Activated naive CD8-positive, alpha-beta T cell treated with anti-CD3 and anti-CD28 coated beads, Interleukin-2, amount 10 ng/mL, durations not matched to agents 7 days and 5 days (primary cell): ENCODE results near the gene UBE3C. TPM values are rescaled to one million over a fixed set of nuclear protein-coding genes. Genes with fewer than 3 reads are reported as not detected.
"Not testable (repeated sequence)": the region's sequence is repeated elsewhere in the genome, so short reads cannot be mapped to it uniquely, and the experiment has no call there.

ENCODE experiments used
- ATAC-seq: fragments of 150-1000 bp; cut with Tn5 transposase; one replicate; pipeline ENCODE4 v1.10.0; 2021; ENCODE audit warnings: low read depth, moderate library complexity
- POLR2A ChIA-PET: fragments of 350-600 bp; sonication (Branson Sonifier 250); formaldehyde crosslinking; loops from one replicate; lab custom pipeline; 2021; ENCODE audit warnings: antibody characterized with exemption; lab: Charles Lee
- DNase-seq: peaks from one replicate; pipeline ENCODE4 v3.0.0; 2021
- H3K27ac Mint-ChIP-seq: one replicate; pipeline ENCODE4 v1.8.0; 2022; ENCODE audit warnings: mild to moderate bottlenecking, mixed read lengths
- H3K27me3 Mint-ChIP-seq: one replicate; pipeline ENCODE4 v1.8.0; 2022; ENCODE audit warnings: mild to moderate bottlenecking, moderate library complexity, mixed read lengths
- H3K36me3 Mint-ChIP-seq: one replicate; pipeline ENCODE4 v1.8.0; 2021; ENCODE audit warnings: mild to moderate bottlenecking, mixed read lengths
- H3K4me1 Mint-ChIP-seq: one replicate; pipeline ENCODE4 v1.8.0; 2021; ENCODE audit warnings: mixed read lengths
- H3K4me3 Mint-ChIP-seq: one replicate; pipeline ENCODE4 v1.8.0; 2022; ENCODE audit warnings: mild to moderate bottlenecking, moderate library complexity, mixed read lengths
- H3K9me3 Mint-ChIP-seq: one replicate; pipeline ENCODE4 v1.8.0; 2021; ENCODE audit warnings: mixed read lengths
- total RNA-seq, 2 experiments: library from RNA; stranded (reverse); gene quantifications; one replicate each; pipeline ENCODE4 v1.2.3, GENCODE V29; 2021

UBE3C gene
- 10 to 100 TPM; 51.7 to 52.1 TPM for total RNA-seq

- H3K27me3 Mint-ChIP-seq = peaks cover 5% of the 10 kb centered on the region
- POLR2A ChIA-PET = interaction anchor here (1.6 to 1.7 kb wide), 2 partner anchors 13 to 245 kb away, joined by 4 to 10 read pairs; no protein-coding TSS in a partner anchor
- H3K4me3 Mint-ChIP-seq = peak within 1 kb of the TSS; percentile 88
Observed at GRCh38 chr7:157138424-157139110, at the start of gene UBE3C. Gene UBE3C, plus strand, starts transcription at chr7:157138926. Its CDS starts 347 bp downstream, at chr7:157139273.

GRCh38 chr7:157089100-157089610 is 49.6 kb upstream of the UBE3C start:
- POLR2A ChIA-PET = no interaction called here
- DNase-seq (no peak), ATAC-seq (no peak)
- no peak overlapping the region for H3K27ac Mint-ChIP-seq
- no peaks in the 10 kb centered on the region for H3K36me3 Mint-ChIP-seq
- peaks cover 7% of the 10 kb centered on the region for H3K27me3 Mint-ChIP-seq
- peaks cover 9% of the 10 kb centered on the region for H3K9me3 Mint-ChIP-seq
- no peaks in the 10 kb centered on the region for H3K4me1 Mint-ChIP-seq
- no peak overlapping the region for H3K4me3 Mint-ChIP-seq

More at GRCh38 chr7:157138424-157139110, at the start of gene UBE3C:
- Mint-ChIP-seq H3K9me3 (no peaks in the 10 kb centered on the region), H3K4me1 (peaks cover 28% of the 10 kb centered on the region), H3K36me3 (peaks cover 19% of the 10 kb centered on the region), H3K27ac (peak within 1 kb of the TSS; percentile 97)
- peak; percentile 97 for DNase-seq
- peak; percentile 80 for ATAC-seq

GRCh38 chr7:157090485-157091165 is 48.1 kb upstream of the UBE3C start:
- H3K4me3 Mint-ChIP-seq = no peak overlapping the region
- H3K27ac Mint-ChIP-seq = no peak overlapping the region
- POLR2A ChIA-PET = no interaction called here
- peaks cover 5% of the 10 kb centered on the region for H3K9me3 Mint-ChIP-seq
- peaks cover 7% of the 10 kb centered on the region for H3K27me3 Mint-ChIP-seq
- no peaks in the 10 kb centered on the region for H3K36me3 Mint-ChIP-seq
- DNase-seq (no peak), ATAC-seq (no peak)
- no peaks in the 10 kb centered on the region for H3K4me1 Mint-ChIP-seq

- H3K9me3 Mint-ChIP-seq = peaks cover 4% of the 10 kb centered on the region
- H3K36me3 Mint-ChIP-seq = no peaks in the 10 kb centered on the region
- no peak for ATAC-seq
- no peak overlapping the region for H3K27ac Mint-ChIP-seq
- POLR2A ChIA-PET = no interaction called here
- H3K27me3 Mint-ChIP-seq = peaks cover 8% of the 10 kb centered on the region
- no peak overlapping the region for H3K4me3 Mint-ChIP-seq
- H3K4me1 Mint-ChIP-seq = peaks cover 1% of the 10 kb centered on the region
- DNase-seq = no peak
Observed at GRCh38 chr7:157096286-157097055, 42.3 kb upstream of the UBE3C start.

GRCh38 chr7:157097056-157097329 is 41.7 kb upstream of the UBE3C start:
- Mint-ChIP-seq H3K27ac (no peak overlapping the region), H3K4me3 (no peak overlapping the region), H3K4me1 (peaks cover 1% of the 10 kb centered on the region), H3K9me3 (peaks cover 4% of the 10 kb centered on the region), H3K27me3 (peaks cover 11% of the 10 kb centered on the region), H3K36me3 (no peaks in the 10 kb centered on the region)
- POLR2A ChIA-PET = no interaction called here
- ATAC-seq (no peak), DNase-seq (no peak)

GRCh38 chr7:157097569-157097968 is 41.2 kb upstream of the UBE3C start:
- ATAC-seq = no peak
- DNase-seq = no peak
- Mint-ChIP-seq H3K27ac (no peak overlapping the region), H3K36me3 (no peaks in the 10 kb centered on the region), H3K27me3 (peaks cover 12% of the 10 kb centered on the region), H3K4me1 (peaks cover 1% of the 10 kb centered on the region), H3K4me3 (no peak overlapping the region), H3K9me3 (peaks cover 4% of the 10 kb centered on the region)
- POLR2A ChIA-PET = no interaction called here

- H3K9me3 Mint-ChIP-seq, H3K4me3 Mint-ChIP-seq, H3K4me1 Mint-ChIP-seq, DNase-seq, POLR2A ChIA-PET, H3K27me3 Mint-ChIP-seq, ATAC-seq, H3K36me3 Mint-ChIP-seq, H3K27ac Mint-ChIP-seq: not testable (repeated sequence)
Observed at GRCh38 chr7:157100005-157100404, 38.7 kb upstream of the UBE3C start.

GRCh38 chr7:157103641-157104040 is 35.1 kb upstream of the UBE3C start:
- POLR2A ChIA-PET, ATAC-seq, H3K27me3 Mint-ChIP-seq, H3K36me3 Mint-ChIP-seq, H3K4me1 Mint-ChIP-seq, DNase-seq, H3K9me3 Mint-ChIP-seq, H3K4me3 Mint-ChIP-seq, H3K27ac Mint-ChIP-seq: not testable (repeated sequence)

GRCh38 chr7:157111311-157111710 is 27.4 kb upstream of the UBE3C start:
- POLR2A ChIA-PET = no interaction called here
- Mint-ChIP-seq H3K27ac (no peak overlapping the region), H3K4me1 (no peaks in the 10 kb centered on the region), H3K9me3 (peaks cover 15% of the 10 kb centered on the region), H3K4me3 (no peak overlapping the region), H3K36me3 (peaks cover 1% of the 10 kb centered on the region), H3K27me3 (peaks cover 5% of the 10 kb centered on the region)
- DNase-seq = no peak
- no peak for ATAC-seq

- Mint-ChIP-seq H3K4me3 (no peak overlapping the region), H3K27ac (no peak overlapping the region), H3K27me3 (peaks cover 3% of the 10 kb centered on the region), H3K36me3 (peaks cover 1% of the 10 kb centered on the region), H3K4me1 (no peaks in the 10 kb centered on the region), H3K9me3 (peaks cover 13% of the 10 kb centered on the region)
- POLR2A ChIA-PET = no interaction called here
- ATAC-seq (no peak), DNase-seq (no peak)
Observed at GRCh38 chr7:157112706-157113105, 26.0 kb upstream of the UBE3C start.

- no peak overlapping the region for H3K27ac Mint-ChIP-seq
- peaks cover 1% of the 10 kb centered on the region for H3K36me3 Mint-ChIP-seq
- H3K4me1 Mint-ChIP-seq = no peaks in the 10 kb centered on the region
- H3K4me3 Mint-ChIP-seq = no peak overlapping the region
- no peak for ATAC-seq
- H3K27me3 Mint-ChIP-seq = peaks cover 3% of the 10 kb centered on the region
- POLR2A ChIA-PET = no interaction called here
- peaks cover 14% of the 10 kb centered on the region for H3K9me3 Mint-ChIP-seq
- no peak for DNase-seq
Observed at GRCh38 chr7:157113607-157114006, 25.1 kb upstream of the UBE3C start.

- peaks cover 1% of the 10 kb centered on the region for H3K36me3 Mint-ChIP-seq
- H3K4me1 Mint-ChIP-seq = no peaks in the 10 kb centered on the region
- ATAC-seq = no peak
- DNase-seq = no peak
- H3K27ac Mint-ChIP-seq = no peak overlapping the region
- H3K4me3 Mint-ChIP-seq = no peak overlapping the region
- POLR2A ChIA-PET = no interaction called here
- H3K27me3 Mint-ChIP-seq = peaks cover 3% of the 10 kb centered on the region
- H3K9me3 Mint-ChIP-seq = peaks cover 13% of the 10 kb centered on the region
Observed at GRCh38 chr7:157116762-157117161, 22.0 kb upstream of the UBE3C start.

GRCh38 chr7:157117796-157118195 is 20.9 kb upstream of the UBE3C start:
- H3K36me3 Mint-ChIP-seq = peaks cover 1% of the 10 kb centered on the region
- peaks cover 9% of the 10 kb centered on the region for H3K9me3 Mint-ChIP-seq
- H3K27me3 Mint-ChIP-seq = peaks cover 3% of the 10 kb centered on the region
- H3K27ac Mint-ChIP-seq = no peak overlapping the region
- POLR2A ChIA-PET = no interaction called here
- ATAC-seq (no peak), DNase-seq (no peak)
- H3K4me3 Mint-ChIP-seq = no peak overlapping the region
- H3K4me1 Mint-ChIP-seq = no peaks in the 10 kb centered on the region
